Activated T-helper 2 cell treated with anti-CD3 and anti-CD28 coated beads, Interferon-gamma antibody, Interleukin-2, Interleukin-4, amounts not matched to agents 10 μg/mL and 5 μg/mL and 100 μg/mL, durations not matched to agents 14 hours and 24 hours and 36 hours (primary cell): Measurements from ENCODE around the gene UBE2V1. TPM values are rescaled to one million over a fixed set of nuclear protein-coding genes. Genes with fewer than 3 reads are reported as not detected.
"Not testable (repeated sequence)": the region's sequence is repeated elsewhere in the genome, so short reads cannot be mapped to it uniquely, and the experiment has no call there.

Experiments used
- DNase-seq: peaks from one replicate; pipeline ENCODE4 v3.0.0; 2021; ENCODE audit warnings: low spot score
- H3K27ac Mint-ChIP-seq: one replicate; pipeline ENCODE4 v1.8.0; 2021; ENCODE audit warnings: mixed read lengths
- H3K27me3 Mint-ChIP-seq: one replicate; pipeline ENCODE4 v1.8.0; 2021; ENCODE audit warnings: low read depth, mixed read lengths
- H3K36me3 Mint-ChIP-seq: one replicate; pipeline ENCODE4 v1.8.0; 2021; ENCODE audit warnings: low read depth, mixed read lengths
- H3K4me1 Mint-ChIP-seq: one replicate; pipeline ENCODE4 v1.8.0; 2021; ENCODE audit warnings: low read depth, mixed read lengths
- H3K4me3 Mint-ChIP-seq: one replicate; pipeline ENCODE4 v1.8.0; 2021; ENCODE audit warnings: low read depth, mild to moderate bottlenecking, moderate library complexity, mixed read lengths
- H3K9me3 Mint-ChIP-seq: one replicate; pipeline ENCODE4 v1.8.0; 2021; ENCODE audit warnings: mixed read lengths
- intact Hi-C: fragments of 100-400 bp; cut with micrococcal nuclease; formaldehyde crosslinking; loops from one replicate; pipeline ENCODE4 v1.15.1; 2023
- total RNA-seq: library from RNA; stranded (reverse); gene quantifications from 2 replicates; pipeline ENCODE4 v1.2.3, GENCODE V29; 2022

The UBE2V1 gene
- total RNA-seq, 1 donor from 2014 or later = 174 TPM

GRCh38 chr20:50071039-50071888 is 41.7 kb downstream of the UBE2V1 start:
- Mint-ChIP-seq H3K9me3 (no peaks in the 10 kb centered on the region), H3K36me3 (no peaks in the 10 kb centered on the region), H3K27ac (no peak overlapping the region), H3K4me1 (peaks cover 2% of the 10 kb centered on the region), H3K27me3 (no peaks in the 10 kb centered on the region), H3K4me3 (peak overlapping the region; percentile 69)
- intact Hi-C loops = loop anchor here (1.0 kb wide), 1 partner anchor 92 kb away; no protein-coding TSS in a partner anchor
- peak; percentile 84 for DNase-seq

- DNase-seq = no peak
- no peaks in the 10 kb centered on the region for H3K36me3 Mint-ChIP-seq
- H3K4me3 Mint-ChIP-seq = no peak overlapping the region
- no peak overlapping the region for H3K27ac Mint-ChIP-seq
- H3K4me1 Mint-ChIP-seq = peaks cover 2% of the 10 kb centered on the region
- H3K27me3 Mint-ChIP-seq = no peaks in the 10 kb centered on the region
- no peaks in the 10 kb centered on the region for H3K9me3 Mint-ChIP-seq
- intact Hi-C loops = no loop called here
These were observed 42.6 kb downstream of the UBE2V1 start for GRCh38 chr20:50070361-50070760.

- H3K27me3 Mint-ChIP-seq = no peaks in the 10 kb centered on the region
- no peak overlapping the region for H3K27ac Mint-ChIP-seq
- peaks cover 2% of the 10 kb centered on the region for H3K4me1 Mint-ChIP-seq
- no peak for DNase-seq
- no peaks in the 10 kb centered on the region for H3K9me3 Mint-ChIP-seq
- H3K4me3 Mint-ChIP-seq = no peak overlapping the region
- no peaks in the 10 kb centered on the region for H3K36me3 Mint-ChIP-seq
- intact Hi-C loops = no loop called here
These were observed 44.8 kb downstream of the UBE2V1 start for GRCh38 chr20:50068041-50068651.

GRCh38 chr20:50067461-50067860 is 45.5 kb downstream of the UBE2V1 start:
- no peaks in the 10 kb centered on the region for H3K27me3 Mint-ChIP-seq
- no peaks in the 10 kb centered on the region for H3K9me3 Mint-ChIP-seq
- no peaks in the 10 kb centered on the region for H3K36me3 Mint-ChIP-seq
- peaks cover 2% of the 10 kb centered on the region for H3K4me1 Mint-ChIP-seq
- DNase-seq = no peak
- intact Hi-C loops = no loop called here
- H3K27ac Mint-ChIP-seq = no peak overlapping the region
- no peak overlapping the region for H3K4me3 Mint-ChIP-seq

GRCh38 chr20:50067018-50067417 is 45.9 kb downstream of the UBE2V1 start:
- DNase-seq = no peak
- H3K9me3 Mint-ChIP-seq = no peaks in the 10 kb centered on the region
- H3K4me1 Mint-ChIP-seq = peaks cover 2% of the 10 kb centered on the region
- no peak overlapping the region for H3K27ac Mint-ChIP-seq
- H3K4me3 Mint-ChIP-seq = no peak overlapping the region
- H3K27me3 Mint-ChIP-seq = no peaks in the 10 kb centered on the region
- H3K36me3 Mint-ChIP-seq = no peaks in the 10 kb centered on the region
- intact Hi-C loops = no loop called here

- Mint-ChIP-seq H3K36me3 (no peaks in the 10 kb centered on the region), H3K27me3 (no peaks in the 10 kb centered on the region), H3K4me3 (no peak overlapping the region), H3K27ac (no peak overlapping the region), H3K4me1 (peaks cover under 1% of the 10 kb centered on the region), H3K9me3 (no peaks in the 10 kb centered on the region)
- intact Hi-C loops = no loop called here
- DNase-seq = no peak
These were observed 46.7 kb downstream of the UBE2V1 start for GRCh38 chr20:50066161-50066834.

- H3K36me3 Mint-ChIP-seq = no peaks in the 10 kb centered on the region
- H3K9me3 Mint-ChIP-seq = no peaks in the 10 kb centered on the region
- intact Hi-C loops = no loop called here
- H3K27ac Mint-ChIP-seq = no peak overlapping the region
- DNase-seq = no peak
- no peaks in the 10 kb centered on the region for H3K27me3 Mint-ChIP-seq
- H3K4me3 Mint-ChIP-seq = no peak overlapping the region
- H3K4me1 Mint-ChIP-seq = no peaks in the 10 kb centered on the region
These were observed 47.7 kb downstream of the UBE2V1 start for GRCh38 chr20:50065325-50065615.

- H3K27ac Mint-ChIP-seq, intact Hi-C loops: not testable (repeated sequence)
These were observed 49.2 kb downstream of the UBE2V1 start for GRCh38 chr20:50063763-50064162.

GRCh38 chr20:50062006-50062838 is 50.7 kb downstream of the UBE2V1 start:
- no peak overlapping the region for H3K27ac Mint-ChIP-seq
- H3K4me1 Mint-ChIP-seq = no peaks in the 10 kb centered on the region
- no peaks in the 10 kb centered on the region for H3K27me3 Mint-ChIP-seq
- DNase-seq = no peak
- H3K36me3 Mint-ChIP-seq = no peaks in the 10 kb centered on the region
- no peak overlapping the region for H3K4me3 Mint-ChIP-seq
- intact Hi-C loops = no loop called here
- H3K9me3 Mint-ChIP-seq = no peaks in the 10 kb centered on the region

More at GRCh38 chr20:50063763-50064162, 49.2 kb downstream of the UBE2V1 start:
- H3K4me3 Mint-ChIP-seq, H3K36me3 Mint-ChIP-seq, DNase-seq, H3K9me3 Mint-ChIP-seq, H3K4me1 Mint-ChIP-seq, H3K27me3 Mint-ChIP-seq: not testable (repeated sequence)

GRCh38 chr20:50061151-50062005 is 51.6 kb downstream of the UBE2V1 start:
- no peaks in the 10 kb centered on the region for H3K9me3 Mint-ChIP-seq
- no peaks in the 10 kb centered on the region for H3K27me3 Mint-ChIP-seq
- no peaks in the 10 kb centered on the region for H3K4me1 Mint-ChIP-seq
- no peaks in the 10 kb centered on the region for H3K36me3 Mint-ChIP-seq
- intact Hi-C loops = no loop called here
- no peak for DNase-seq
- H3K27ac Mint-ChIP-seq = no peak overlapping the region
- H3K4me3 Mint-ChIP-seq = no peak overlapping the region

- no peaks in the 10 kb centered on the region for H3K27me3 Mint-ChIP-seq
- no peaks in the 10 kb centered on the region for H3K4me1 Mint-ChIP-seq
- H3K27ac Mint-ChIP-seq = no peak overlapping the region
- H3K36me3 Mint-ChIP-seq = no peaks in the 10 kb centered on the region
- H3K4me3 Mint-ChIP-seq = no peak overlapping the region
- no peaks in the 10 kb centered on the region for H3K9me3 Mint-ChIP-seq
- no peak for DNase-seq
- intact Hi-C loops = no loop called here
These were observed 54.1 kb downstream of the UBE2V1 start for GRCh38 chr20:50058662-50059402.
